Trophoblast cell (in vitro differentiated cells and primary cell): ENCODE measurements around the gene ZNF668.
A peak's percentile ranks its signal among the peaks of the same experiment; 100 is the strongest.

Source experiments
- DNase-seq, 2 donors: peaks; one replicate each; pipeline ENCODE4 v3.0.0-alpha.2; 2016
- H2AFZ ChIP-seq: 2 replicates; pipeline ENCODE4 v1.6.1; 2013; ENCODE audit warnings: low read length, moderate library complexity, mild to moderate bottlenecking; ENCODE audit not compliant: insufficient read depth, poor library complexity
- H2AK5ac ChIP-seq: 2 replicates; pipeline ENCODE4 v1.6.1; 2013; ENCODE audit warnings: mild to moderate bottlenecking, low read length
- H2BK120ac ChIP-seq: 2 replicates; pipeline ENCODE4 v1.6.1; 2013; ENCODE audit warnings: low read length, mild to moderate bottlenecking, moderate library complexity; ENCODE audit not compliant: insufficient read depth, poor library complexity
- H2BK12ac ChIP-seq: 2 replicates; pipeline ENCODE4 v1.6.1; 2013; ENCODE audit warnings: mild to moderate bottlenecking, low read length, moderate library complexity
- H2BK5ac ChIP-seq: 2 replicates; pipeline ENCODE4 v1.6.1; 2013; ENCODE audit warnings: low read length, low read depth, moderate library complexity, mild to moderate bottlenecking; ENCODE audit not compliant: poor library complexity
- H3K14ac ChIP-seq: 2 replicates; pipeline ENCODE4 v1.6.1; 2013; ENCODE audit warnings: mild to moderate bottlenecking, low read length
- H3K18ac ChIP-seq: 2 replicates; pipeline ENCODE4 v1.6.1; 2013; ENCODE audit warnings: mild to moderate bottlenecking, low read length
- H3K23ac ChIP-seq: 2 replicates; pipeline ENCODE4 v1.6.1; 2013; ENCODE audit warnings: low read length
- H3K27ac ChIP-seq: 2 replicates; pipeline ENCODE4 v1.5.1; 2013; ENCODE audit warnings: low read depth, mild to moderate bottlenecking, inconsistent platforms, low read length, moderate library complexity
- H3K27me3 ChIP-seq: 2 replicates; pipeline ENCODE4 v1.6.1; 2013; ENCODE audit warnings: inconsistent platforms, mild to moderate bottlenecking, low read length, moderate library complexity; ENCODE audit not compliant: insufficient read depth
- H3K36me3 ChIP-seq, 2 experiments: 1 replicate in 1 of 2; 2 replicates in 1 of 2; pipeline ENCODE4 v1.6.1; 2013; ENCODE audit warnings: low read length in 2 of 2, mild to moderate bottlenecking in 2 of 2, moderate library complexity in 1 of 2; ENCODE audit not compliant: insufficient read depth in 2 of 2, control insufficient read depth in 1 of 2
- H3K4ac ChIP-seq: 2 replicates; pipeline ENCODE4 v1.6.1; 2013; ENCODE audit warnings: low read depth, mild to moderate bottlenecking, low read length, moderate library complexity
- H3K4me1 ChIP-seq, 2 experiments: 1 replicate in 1 of 2; 2 replicates in 1 of 2; pipeline ENCODE4 v1.6.1; 2013; ENCODE audit warnings: low read length in 2 of 2, mild to moderate bottlenecking in 2 of 2, moderate library complexity in 1 of 2; ENCODE audit not compliant: insufficient read depth in 2 of 2, control insufficient read depth in 1 of 2
- H3K4me2 ChIP-seq: 2 replicates; pipeline ENCODE4 v1.6.1; 2013; ENCODE audit warnings: inconsistent platforms, mild to moderate bottlenecking, low read length, moderate library complexity
- H3K4me3 ChIP-seq: 2 replicates; pipeline ENCODE4 v1.5.1; 2013; ENCODE audit warnings: mild to moderate bottlenecking, low read depth, low read length, inconsistent platforms
- H3K79me1 ChIP-seq: one replicate; pipeline ENCODE4 v1.6.1; 2013; ENCODE audit warnings: low read length
- H3K79me2 ChIP-seq: 2 replicates; pipeline ENCODE4 v1.6.1; 2013; ENCODE audit warnings: low read length, mild to moderate bottlenecking; ENCODE audit not compliant: control insufficient read depth, insufficient read depth, poor library complexity
- H3K9ac ChIP-seq: 2 replicates; pipeline ENCODE4 v1.6.1; 2013; ENCODE audit warnings: mild to moderate bottlenecking, low read length
- H3K9me3 ChIP-seq: 2 replicates; pipeline ENCODE4 v1.6.1; 2013; ENCODE audit warnings: low read depth, mild to moderate bottlenecking, control low read depth, inconsistent platforms, low read length; ENCODE audit not compliant: insufficient read depth
- H4K12ac ChIP-seq: 2 replicates; pipeline ENCODE4 v1.6.1; 2013; ENCODE audit warnings: low read depth, mild to moderate bottlenecking, low read length, moderate library complexity
- H4K8ac ChIP-seq: 2 replicates; pipeline ENCODE4 v1.6.1; 2013; ENCODE audit warnings: low read depth, mild to moderate bottlenecking, low read length, moderate library complexity
- H4K91ac ChIP-seq: one replicate; pipeline ENCODE4 v1.6.1; 2013; ENCODE audit warnings: low read depth, mild to moderate bottlenecking, low read length, moderate library complexity
- WGBS: extraction: QIAGEN DNeasy Blood & Tissue Kit; methylation state at CpG from one replicate; pipeline ENCODE4 v1.1.7; 2013; ENCODE audit warnings: missing lambda C conversion rate; ENCODE audit not compliant: insufficient read length, insufficient coverage; ENCODE audit errors: extremely low coverage; 5-methylcytosine and 5-hydroxymethylcytosine counted together

ZNF668 gene

DNA sequence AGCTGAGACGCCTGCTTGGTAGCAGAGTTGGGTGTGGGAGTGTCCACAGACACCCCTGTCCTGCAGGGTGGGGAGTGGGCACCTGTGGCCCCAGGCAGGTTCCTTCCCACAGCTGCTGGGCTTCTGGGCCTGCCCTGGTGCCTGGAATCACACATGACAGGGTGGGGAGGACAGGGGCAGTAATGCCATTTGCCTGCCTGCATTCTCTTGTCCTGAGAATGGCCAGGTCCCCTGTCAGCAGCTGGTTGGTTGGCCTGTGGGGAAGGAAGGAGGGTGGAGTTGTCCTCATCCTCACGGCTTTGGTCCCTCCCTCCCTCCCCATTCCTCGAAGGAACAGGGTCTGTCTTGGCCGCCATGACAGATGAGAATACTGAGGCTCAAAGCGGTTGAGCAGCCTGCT, 9.5 kb upstream of the ZNF668 start:
- Histone ChIP-seq H3K79me1 (no peaks in the 10 kb centered on the region), H3K4me3 (no peak overlapping the region), H4K8ac (no peak overlapping the region), H3K9me3 (no peaks in the 10 kb centered on the region), H3K4me1 (no peaks in the 10 kb centered on the region), H3K27ac (no peak overlapping the region), H3K27me3 (no peaks in the 10 kb centered on the region), H2BK12ac (no peak overlapping the region), H3K9ac (no peak overlapping the region), H2BK5ac (no peak overlapping the region), H3K4ac (no peak overlapping the region), H3K4me2 (no peak overlapping the region), H2AK5ac (no peak overlapping the region), H2BK120ac (no peak overlapping the region), H3K36me3 (peaks cover 48 to 80% of the 10 kb centered on the region in 2 experiments), H2AFZ (no peak overlapping the region), H4K91ac (no peak overlapping the region), H3K14ac (no peak overlapping the region), H3K23ac (no peak overlapping the region), H3K79me2 (no peaks in the 10 kb centered on the region), H3K18ac (no peak overlapping the region), H4K12ac (no peak overlapping the region)
- DNase-seq = no peak
- no CpG with 5 or more reads among the region's 5 CpGs for WGBS

DNA sequence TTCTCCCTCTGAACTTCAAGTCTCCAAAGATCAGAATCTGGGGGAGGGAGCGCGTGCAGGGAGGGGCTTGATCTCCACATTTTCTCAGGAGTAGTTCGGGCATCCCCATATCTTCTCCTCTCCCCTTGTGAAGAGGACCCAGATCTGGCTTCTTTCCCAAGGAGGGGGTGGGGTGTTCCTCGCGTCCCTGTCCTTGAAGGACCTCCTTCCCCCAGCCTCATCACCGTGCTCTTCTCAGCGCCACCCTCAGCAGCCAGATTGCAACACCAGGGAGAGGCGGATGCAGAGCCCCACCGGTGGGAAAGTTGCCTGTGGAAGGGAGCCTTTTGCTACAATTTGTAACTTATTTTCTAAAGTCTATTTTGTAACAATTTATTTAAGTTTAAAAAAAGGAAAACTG, 9.0 kb upstream of the ZNF668 start:
- H3K23ac ChIP-seq = no peak overlapping the region
- H3K79me1 ChIP-seq = no peaks in the 10 kb centered on the region
- no peak overlapping the region for H3K9ac ChIP-seq
- no peaks in the 10 kb centered on the region for H3K79me2 ChIP-seq
- no peak overlapping the region for H3K4me3 ChIP-seq
- H3K27ac ChIP-seq = no peak overlapping the region
- H3K9me3 ChIP-seq = no peaks in the 10 kb centered on the region
- no peak overlapping the region for H3K4me2 ChIP-seq
- H3K36me3 ChIP-seq = peaks cover 53 to 80% of the 10 kb centered on the region in 2 experiments
- no peak overlapping the region for H2BK12ac ChIP-seq
- H3K14ac ChIP-seq = no peak overlapping the region
- no peak overlapping the region for H2AFZ ChIP-seq
- no peaks in the 10 kb centered on the region for H3K4me1 ChIP-seq
- H2BK5ac ChIP-seq = no peak overlapping the region
- H3K18ac ChIP-seq = no peak overlapping the region
- DNase-seq = no peak
- no peak overlapping the region for H2BK120ac ChIP-seq
- WGBS = no CpG with 5 or more reads among the region's 9 CpGs
- H3K4ac ChIP-seq = no peak overlapping the region
- H2AK5ac ChIP-seq = no peak overlapping the region
- H4K91ac ChIP-seq = no peak overlapping the region
- no peak overlapping the region for H4K8ac ChIP-seq
- no peaks in the 10 kb centered on the region for H3K27me3 ChIP-seq
- H4K12ac ChIP-seq = no peak overlapping the region

- Histone ChIP-seq H4K12ac (no peak overlapping the region), H2BK5ac (no peak overlapping the region), H3K27ac (no peak overlapping the region), H3K23ac (no peak overlapping the region), H3K4me1 (no peaks in the 10 kb centered on the region), H2BK12ac (no peak overlapping the region), H3K79me1 (no peaks in the 10 kb centered on the region), H3K27me3 (no peaks in the 10 kb centered on the region), H3K4ac (no peak overlapping the region), H3K9ac (no peak overlapping the region), H4K91ac (no peak overlapping the region), H3K79me2 (no peaks in the 10 kb centered on the region), H3K36me3 (peaks cover 57 to 80% of the 10 kb centered on the region in 2 experiments), H3K4me3 (no peak overlapping the region), H4K8ac (no peak overlapping the region), H3K9me3 (no peaks in the 10 kb centered on the region), H3K14ac (no peak overlapping the region), H2AFZ (no peak overlapping the region), H2AK5ac (no peak overlapping the region), H2BK120ac (no peak overlapping the region), H3K4me2 (no peak overlapping the region), H3K18ac (no peak overlapping the region)
- peak in 1 of 2 donors; percentile 36 for DNase-seq
- no CpG with 5 or more reads among the region's 14 CpGs for WGBS
These were observed 8.5 kb upstream of the ZNF668 start for GRCh38 chr16:31082368-31083045.

GRCh38 chr16:31081428-31082351, 7.7 kb upstream of the ZNF668 start:
- Histone ChIP-seq H4K91ac (no peak overlapping the region), H4K8ac (no peak overlapping the region), H2BK5ac (no peak overlapping the region), H3K14ac (no peak overlapping the region), H2AK5ac (no peak overlapping the region), H3K18ac (no peak overlapping the region), H3K27ac (no peak overlapping the region), H3K4ac (no peak overlapping the region), H3K79me2 (no peaks in the 10 kb centered on the region), H4K12ac (no peak overlapping the region), H3K23ac (no peak overlapping the region), H3K79me1 (no peaks in the 10 kb centered on the region), H3K4me2 (no peak overlapping the region), H3K4me3 (no peak overlapping the region), H3K27me3 (no peaks in the 10 kb centered on the region), H3K9ac (no peak overlapping the region), H3K4me1 (no peaks in the 10 kb centered on the region), H3K36me3 (peaks cover 63 to 83% of the 10 kb centered on the region in 2 experiments), H2BK120ac (no peak overlapping the region), H3K9me3 (no peaks in the 10 kb centered on the region), H2BK12ac (no peak overlapping the region), H2AFZ (no peak overlapping the region)
- DNase-seq = no peak
- no CpG with 5 or more reads among the region's 26 CpGs for WGBS
